ACC112 (cell line): ENCODE results near the gene RIC8B.
"Not testable (repeated sequence)": the region's sequence is repeated elsewhere in the genome, so short reads cannot be mapped to it uniquely, and the experiment has no call there.

Source experiments
- H2AFZ ChIP-seq: fragments of 200-600 bp; sonication (generic); one replicate; pipeline ENCODE4 v1.6.0; 2017; ENCODE audit warnings: antibody characterized with exemption, low read length; ENCODE audit not compliant: unreplicated experiment
- H3K27ac ChIP-seq: fragments of 200-600 bp; sonication (generic); 2 replicates; pipeline ENCODE4 v1.5.1; 2014; ENCODE audit warnings: low read depth, mild to moderate bottlenecking, antibody characterized with exemption, low read length, moderate library complexity
- H3K27me3 ChIP-seq: fragments of 200-600 bp; sonication (generic); 2 replicates; pipeline ENCODE4 v1.6.1; 2014; ENCODE audit warnings: mild to moderate bottlenecking, antibody characterized with exemption, low read length, moderate library complexity, mixed read lengths; ENCODE audit not compliant: insufficient read depth
- H3K36me3 ChIP-seq: fragments of 200-600 bp; sonication (generic); 2 replicates; pipeline ENCODE4 v1.6.1; 2016; ENCODE audit warnings: mild to moderate bottlenecking, antibody characterized with exemption, low read length, moderate library complexity, mixed read lengths; ENCODE audit not compliant: insufficient read depth
- H3K4me1 ChIP-seq: fragments of 200-600 bp; sonication (generic); one replicate; pipeline ENCODE4 v1.6.1; 2016; ENCODE audit warnings: low read length, mixed read lengths; ENCODE audit not compliant: insufficient read depth, unreplicated experiment, control insufficient read depth
- H3K4me3 ChIP-seq: fragments of 200-600 bp; sonication (generic); 2 replicates; pipeline ENCODE4 v1.5.1; 2014; ENCODE audit warnings: mild to moderate bottlenecking, low read depth, low read length
- H3K79me2 ChIP-seq: fragments of 200-600 bp; sonication (generic); one replicate; pipeline ENCODE4 v1.6.0; 2016; ENCODE audit warnings: low read length; ENCODE audit not compliant: control insufficient read depth, unreplicated experiment, insufficient read depth

The RIC8B gene

GRCh38 chr12:106914796-106915634 is 140.5 kb downstream of the RIC8B start:
- Histone ChIP-seq H3K27me3 (no peaks in the 10 kb centered on the region), H3K4me1 (no peaks in the 10 kb centered on the region), H3K36me3 (no peaks in the 10 kb centered on the region), H3K79me2 (no peaks in the 10 kb centered on the region), H3K27ac (no peak overlapping the region), H3K4me3 (no peak overlapping the region), H2AFZ (no peak overlapping the region)

GRCh38 chr12:106915635-106916026 is 141.1 kb downstream of the RIC8B start:
- Histone ChIP-seq H3K27me3 (no peaks in the 10 kb centered on the region), H2AFZ (no peak overlapping the region), H3K4me3 (no peak overlapping the region), H3K36me3 (no peaks in the 10 kb centered on the region), H3K27ac (no peak overlapping the region), H3K79me2 (no peaks in the 10 kb centered on the region), H3K4me1 (no peaks in the 10 kb centered on the region)

- Histone ChIP-seq H2AFZ (no peak overlapping the region), H3K4me3 (no peak overlapping the region), H3K27me3 (no peaks in the 10 kb centered on the region), H3K27ac (no peak overlapping the region), H3K4me1 (no peaks in the 10 kb centered on the region), H3K36me3 (no peaks in the 10 kb centered on the region), H3K79me2 (no peaks in the 10 kb centered on the region)
Measured at GRCh38 chr12:106917503-106917902, 143.0 kb downstream of the RIC8B start.

- H3K4me3 ChIP-seq: no peak overlapping the region
- no peak overlapping the region for H2AFZ ChIP-seq
- no peak overlapping the region for H3K27ac ChIP-seq
- H3K79me2 ChIP-seq: no peaks in the 10 kb centered on the region
- no peaks in the 10 kb centered on the region for H3K4me1 ChIP-seq
- no peaks in the 10 kb centered on the region; the same call in none of the 2 replicates for H3K27me3 ChIP-seq
- no peaks in the 10 kb centered on the region for H3K36me3 ChIP-seq
Measured at GRCh38 chr12:106918746-106919145, 144.3 kb downstream of the RIC8B start.

- H3K4me3 ChIP-seq: no peak overlapping the region
- no peaks in the 10 kb centered on the region; the same call in none of the 2 replicates for H3K27me3 ChIP-seq
- H3K79me2 ChIP-seq: no peaks in the 10 kb centered on the region
- H3K27ac ChIP-seq: no peak overlapping the region
- H2AFZ ChIP-seq: no peak overlapping the region
- H3K36me3 ChIP-seq: no peaks in the 10 kb centered on the region
- H3K4me1 ChIP-seq: no peaks in the 10 kb centered on the region
Measured at GRCh38 chr12:106919910-106920544, 145.5 kb downstream of the RIC8B start.

GRCh38 chr12:106921976-106922375 is 147.5 kb downstream of the RIC8B start:
- H3K27ac ChIP-seq, H3K79me2 ChIP-seq, H3K4me1 ChIP-seq, H3K36me3 ChIP-seq, H3K27me3 ChIP-seq, H2AFZ ChIP-seq, H3K4me3 ChIP-seq: not testable (repeated sequence)

- not testable (repeated sequence) for H3K4me3 ChIP-seq, H3K4me1 ChIP-seq, H3K79me2 ChIP-seq, H3K27ac ChIP-seq, H3K36me3 ChIP-seq, H2AFZ ChIP-seq, H3K27me3 ChIP-seq
Measured at GRCh38 chr12:106923594-106923993, 149.1 kb downstream of the RIC8B start.

- Histone ChIP-seq H3K36me3 (no peaks in the 10 kb centered on the region), H2AFZ (no peak overlapping the region), H3K79me2 (no peaks in the 10 kb centered on the region), H3K27me3 (peaks cover 3% of the 10 kb centered on the region), H3K4me1 (no peaks in the 10 kb centered on the region), H3K27ac (no peak overlapping the region), H3K4me3 (no peak overlapping the region)
Measured at GRCh38 chr12:106924268-106924861, 149.9 kb downstream of the RIC8B start.

- Histone ChIP-seq H3K36me3 (no peaks in the 10 kb centered on the region), H3K79me2 (no peaks in the 10 kb centered on the region), H3K4me3 (no peak overlapping the region), H3K27me3 (peaks cover 9% of the 10 kb centered on the region), H2AFZ (no peak overlapping the region), H3K4me1 (no peaks in the 10 kb centered on the region), H3K27ac (no peak overlapping the region)
Measured at GRCh38 chr12:106926657-106927056, 152.2 kb downstream of the RIC8B start.

- no peak overlapping the region for H3K27ac ChIP-seq
- no peaks in the 10 kb centered on the region for H3K79me2 ChIP-seq
- H3K36me3 ChIP-seq: no peaks in the 10 kb centered on the region
- H3K4me3 ChIP-seq: no peak overlapping the region
- no peak overlapping the region for H2AFZ ChIP-seq
- H3K4me1 ChIP-seq: no peaks in the 10 kb centered on the region
- H3K27me3 ChIP-seq: peaks cover 6% of the 10 kb centered on the region; the same call in 1 of the 2 replicates
Measured at GRCh38 chr12:106934277-106934676, 159.8 kb downstream of the RIC8B start.
